Renal cortex interstitium (tissue), 11 donors: ENCODE measurements around the gene WFIKKN1. TPM values are rescaled to one million over a fixed set of nuclear protein-coding genes. Genes with fewer than 3 reads are reported as not detected.

ENCODE experiments used
- DNase-seq, 11 donors: peaks; one replicate each; pipeline ENCODE4 v3.0.0-alpha.2; 2013; ENCODE audit warnings: low read depth in 9 of 11, low spot score in 4 of 11; ENCODE audit errors: extremely low read depth in 1 of 11
- polyA plus RNA-seq, 3 donors: library from polyadenylated mRNA; unstranded; fragments of 120-200 nt; gene quantifications; one replicate each; pipeline ENCODE4 v1.2.1, GENCODE V29; 2013; ENCODE audit not compliant: insufficient read length in 3 of 3

WFIKKN1 gene
- polyA plus RNA-seq, 3 donors = 1.3 to 2.0 (median 2.0) TPM

- DNase-seq = no peak
Measured at GRCh38 chr16:677316-678190, 46.8 kb downstream of the WFIKKN1 start.

- no peak for DNase-seq
Measured at GRCh38 chr16:678209-678857, 47.5 kb downstream of the WFIKKN1 start.

GRCh38 chr16:678858-679813, 48.4 kb downstream of the WFIKKN1 start:
- DNase-seq = peak in 5 of 11 donors; percentile 33 to 61 (median 47)

- DNase-seq = peak in 10 of 11 donors; percentile 47 to 83 (median 72)
Measured at GRCh38 chr16:679814-680624, 49.2 kb downstream of the WFIKKN1 start, which contains the start of gene STUB1. STUB1 (plus strand) TSS chr16:680410; CDS start chr16:680526, 116 bp downstream.

GRCh38 chr16:680625-680945, 49.8 kb downstream of the WFIKKN1 start:
- DNase-seq = no peak

GRCh38 chr16:680967-681745, 50.4 kb downstream of the WFIKKN1 start:
- no peak for DNase-seq

GRCh38 chr16:681746-682427, 51.1 kb downstream of the WFIKKN1 start:
- no peak for DNase-seq

- DNase-seq = no peak
Measured at GRCh38 chr16:682493-683395, 52.0 kb downstream of the WFIKKN1 start.

- DNase-seq = no peak
Measured at GRCh38 chr16:683396-684070, 52.7 kb downstream of the WFIKKN1 start.

Other genes starting within 250 kb of the WFIKKN1 start
- 10 to 100 TPM; 56.7 to 71.2 (median 60.6) TPM for gene PGAP6, start 249.0 kb upstream of the WFIKKN1 start, polyA plus RNA-seq
- gene NME4, start 233.8 kb upstream of the WFIKKN1 start, polyA plus RNA-seq = 100 to 1,000 TPM; 108 to 146 (median 134) TPM
- 10 to 100 TPM; 20.7 to 47.6 (median 21.2) TPM for gene DECR2, start 229.1 kb upstream of the WFIKKN1 start, polyA plus RNA-seq
- gene RAB11FIP3, start 205.3 kb upstream of the WFIKKN1 start, polyA plus RNA-seq = 100 to 1,000 TPM in 2 of 3 donors, 10 to 100 TPM in 1; 96.3 to 159 (median 104) TPM
- gene CAPN15, start 103.3 kb upstream of the WFIKKN1 start, polyA plus RNA-seq = 10 to 100 TPM; 23.2 to 37.7 (median 35.0) TPM
- gene PRR35, start 70.6 kb upstream of the WFIKKN1 start, polyA plus RNA-seq = 10 to 100 TPM in 2 of 3 donors, 1 to 10 TPM in 1; 5.7 to 14.0 (median 14.0) TPM
- gene NHLRC4, start 64.0 kb upstream of the WFIKKN1 start, polyA plus RNA-seq = 1 to 10 TPM; 5.1 to 8.9 (median 8.1) TPM
- 10 to 100 TPM; 49.0 to 82.6 (median 66.2) TPM for gene PIGQ, start 61.0 kb upstream of the WFIKKN1 start, polyA plus RNA-seq
- gene RAB40C, start 40.9 kb upstream of the WFIKKN1 start, polyA plus RNA-seq = 10 to 100 TPM; 14.3 to 32.5 (median 23.6) TPM
- 10 to 100 TPM; 39.3 to 62.6 (median 60.9) TPM for gene METTL26, start 5.3 kb downstream of the WFIKKN1 start, polyA plus RNA-seq
- 10 to 100 TPM; 10.2 to 31.8 (median 22.6) TPM for gene MCRIP2, start 10.8 kb downstream of the WFIKKN1 start, polyA plus RNA-seq
- gene WDR90, start 18.4 kb downstream of the WFIKKN1 start, polyA plus RNA-seq = 10 to 100 TPM; 36.9 to 62.0 (median 48.4) TPM
- gene RHOT2, start 37.1 kb downstream of the WFIKKN1 start, polyA plus RNA-seq = 100 to 1,000 TPM in 1 of 3 donors, 10 to 100 TPM in 2; 51.8 to 111 (median 92.9) TPM
- 1 to 10 TPM in 2 of 3 donors, under 1 TPM in 1; 0.84 to 2.5 (median 2.3) TPM for gene RHBDL1, start 44.7 kb downstream of the WFIKKN1 start, polyA plus RNA-seq
- gene STUB1, start 49.4 kb downstream of the WFIKKN1 start, polyA plus RNA-seq = 100 to 1,000 TPM in 2 of 3 donors, 10 to 100 TPM in 1; 97.8 to 133 (median 126) TPM
- 10 to 100 TPM; 48.7 to 73.8 (median 73.5) TPM for gene JMJD8, start 53.3 kb downstream of the WFIKKN1 start, polyA plus RNA-seq
- 10 to 100 TPM in 2 of 3 donors, 1 to 10 TPM in 1; 8.8 to 16.1 (median 14.2) TPM for gene WDR24, start 59.4 kb downstream of the WFIKKN1 start, polyA plus RNA-seq
- gene FBXL16, start 74.8 kb downstream of the WFIKKN1 start, polyA plus RNA-seq = 1 to 10 TPM in 1 of 3 donors, under 1 TPM in 2; 0.67 to 2.7 (median 0.92) TPM
- 10 to 100 TPM in 2 of 3 donors, 1 to 10 TPM in 1; 4.0 to 15.4 (median 11.3) TPM for gene METRN, start 84.1 kb downstream of the WFIKKN1 start, polyA plus RNA-seq
- gene ANTKMT, start 90.2 kb downstream of the WFIKKN1 start, polyA plus RNA-seq = 10 to 100 TPM; 10.4 to 22.6 (median 21.6) TPM
- gene CCDC78, start 95.5 kb downstream of the WFIKKN1 start, polyA plus RNA-seq = 1 to 10 TPM; 1.5 to 3.6 (median 3.1) TPM
- 10 to 100 TPM in 1 of 3 donors, 1 to 10 TPM in 2; 3.8 to 12.1 (median 5.1) TPM for gene HAGHL, start 96.1 kb downstream of the WFIKKN1 start, polyA plus RNA-seq
- gene CIAO3, start 110.0 kb downstream of the WFIKKN1 start, polyA plus RNA-seq = 10 to 100 TPM; 22.7 to 42.3 (median 26.5) TPM
- gene MSLN, start 129.7 kb downstream of the WFIKKN1 start, polyA plus RNA-seq = 10 to 100 TPM; 12.7 to 36.0 (median 18.1) TPM
- 10 to 100 TPM in 2 of 3 donors, 1 to 10 TPM in 1; 9.1 to 22.4 (median 16.7) TPM for gene RPUSD1, start 157.4 kb downstream of the WFIKKN1 start, polyA plus RNA-seq
- gene CHTF18, start 157.6 kb downstream of the WFIKKN1 start, polyA plus RNA-seq = 10 to 100 TPM; 22.3 to 35.4 (median 32.3) TPM
- gene GNG13, start 169.7 kb downstream of the WFIKKN1 start, polyA plus RNA-seq = under 1 TPM; 0.41 to 0.58 (median 0.47) TPM